ENCODE measurements around the gene SNX25. TPM values are rescaled to one million over a fixed set of nuclear protein-coding genes. Genes with fewer than 3 reads are reported as not detected.

Gene SNX25
- total RNA-seq, 1 donor from 2014 or later = 40.6 TPM

DNA sequence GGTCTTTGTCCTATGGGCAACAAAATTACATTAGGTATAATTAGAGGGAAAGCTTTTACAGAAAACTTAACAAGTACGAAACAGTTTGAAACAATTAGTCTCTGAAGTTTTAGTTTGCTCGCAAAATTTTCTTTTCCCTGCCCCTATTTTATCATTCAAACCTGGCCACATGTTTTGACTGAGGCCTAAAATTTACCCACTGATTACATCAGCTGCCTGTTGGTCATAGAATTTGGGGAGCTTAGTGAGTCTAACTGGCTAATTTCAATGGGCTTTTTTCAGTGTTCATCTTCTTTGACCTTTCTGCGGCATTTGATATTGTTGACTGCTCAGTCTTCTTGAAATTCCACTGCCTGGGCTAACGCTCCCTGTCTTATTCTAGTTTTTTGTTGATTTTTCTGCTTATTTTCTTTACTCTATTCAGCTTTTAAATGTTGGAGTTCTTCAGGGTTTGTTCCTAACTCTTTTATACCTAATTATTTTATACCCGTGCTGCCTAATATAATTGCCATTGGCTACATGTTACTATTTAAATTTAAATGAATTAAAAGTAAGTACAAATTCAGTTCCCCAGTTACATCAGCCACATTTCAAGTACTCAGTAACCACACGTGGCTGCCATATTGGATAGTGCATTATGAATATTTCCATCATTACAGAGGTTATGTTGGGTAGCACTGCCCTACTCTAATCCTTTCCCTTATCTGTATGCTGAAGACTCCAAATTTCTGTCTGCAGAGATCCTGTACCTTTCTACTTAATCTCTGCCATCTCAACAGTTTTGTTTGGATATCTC, 87.5 kb downstream of the SNX25 start:
- H3K4me3 ChIP-seq (ENCODE audit: low read depth, low read length) = no peak overlapping the region
- DNase-seq (ENCODE audit: low read depth) = no peak
- TF ChIP-seq CTCF (conservative IDR thresholded peaks at IDR 0.05; ENCODE audit: low read depth, low read length) = no peak

GRCh38 chr4:185298728-185299430, 89.5 kb downstream of the SNX25 start:
- TF ChIP-seq CTCF (conservative IDR thresholded peaks at IDR 0.05; ENCODE audit: low read depth, low read length) = no peak
- DNase-seq (ENCODE audit: low read depth) = no peak
- H3K4me3 ChIP-seq (ENCODE audit: low read depth, low read length) = no peak overlapping the region

- no peak overlapping the region for H3K4me3 ChIP-seq (ENCODE audit: low read depth, low read length)
- TF ChIP-seq CTCF (conservative IDR thresholded peaks at IDR 0.05; ENCODE audit: low read depth, low read length) = no peak
- DNase-seq (ENCODE audit: low read depth) = no peak
These were observed 95.1 kb downstream of the SNX25 start for GRCh38 chr4:185304541-185304940.

- no peak overlapping the region for H3K4me3 ChIP-seq (ENCODE audit: low read depth, low read length)
- no peak for DNase-seq (ENCODE audit: low read depth)
- TF ChIP-seq CTCF (conservative IDR thresholded peaks at IDR 0.05; ENCODE audit: low read depth, low read length) = peak; percentile 43
These were observed 95.7 kb downstream of the SNX25 start for GRCh38 chr4:185304944-185305690.

DNA sequence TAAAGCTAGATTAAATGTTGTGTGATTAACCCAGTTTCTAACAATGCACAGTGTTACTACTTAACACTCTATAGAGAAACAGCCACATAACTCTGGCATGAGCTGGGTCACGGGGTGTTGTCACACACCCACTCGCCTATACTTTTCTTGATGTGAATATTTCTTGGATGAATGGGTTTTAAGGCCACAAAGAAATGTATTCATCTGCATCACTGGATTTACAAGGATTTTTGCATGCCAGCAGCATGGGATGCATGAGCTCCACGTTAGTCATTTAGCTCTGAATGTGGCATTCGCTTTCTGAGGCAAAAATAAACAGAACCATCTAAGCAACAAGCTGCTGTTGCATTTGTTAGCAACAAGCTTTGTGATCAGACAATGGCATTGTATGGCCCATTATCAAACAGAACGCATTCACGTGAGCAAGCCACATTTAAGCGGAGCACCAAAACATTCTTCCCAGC, 96.6 kb downstream of the SNX25 start:
- DNase-seq (ENCODE audit: low read depth) = peak; percentile 59
- no peak overlapping the region for H3K4me3 ChIP-seq (ENCODE audit: low read depth, low read length)
- TF ChIP-seq CTCF (conservative IDR thresholded peaks at IDR 0.05; ENCODE audit: low read depth, low read length) = no peak

DNA sequence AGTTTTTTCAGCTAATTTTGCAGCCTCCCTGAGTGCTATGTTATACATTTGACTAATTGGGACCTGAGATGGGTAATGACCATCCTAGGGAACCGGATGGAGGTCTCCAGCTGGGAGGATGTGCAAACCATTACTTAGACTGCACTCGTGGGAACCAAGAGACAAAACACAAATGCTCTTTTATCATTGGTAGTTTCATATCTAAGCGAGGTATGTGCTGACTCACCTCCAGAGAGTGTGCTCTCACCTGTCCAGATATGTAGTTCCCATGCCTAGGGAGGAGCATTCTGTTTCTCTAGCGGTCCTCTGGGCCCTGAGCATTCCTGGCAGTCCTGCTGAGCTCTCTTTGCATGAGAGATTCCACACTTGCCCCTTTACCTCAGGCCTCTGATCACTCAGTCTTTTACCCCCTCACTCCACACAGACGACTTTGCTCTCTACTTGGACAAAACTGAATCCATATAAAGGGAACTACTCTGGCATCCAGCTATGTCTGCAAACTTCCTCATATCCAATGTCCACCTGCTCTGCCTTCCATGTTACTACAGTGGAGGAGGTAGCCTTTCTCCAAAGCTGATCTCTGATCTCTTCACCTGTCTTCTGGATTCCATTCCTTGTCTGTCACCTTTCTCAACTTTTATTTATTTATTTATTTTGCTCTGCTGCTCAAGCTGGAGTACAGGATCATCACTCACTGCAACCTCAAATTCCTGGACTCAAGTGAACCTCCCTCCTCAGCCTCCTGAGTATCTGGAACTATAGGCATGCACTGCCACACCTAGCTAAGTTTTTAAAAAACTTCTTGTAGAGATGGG, 97.9 kb downstream of the SNX25 start:
- no peak for TF ChIP-seq CTCF (conservative IDR thresholded peaks at IDR 0.05; ENCODE audit: low read depth, low read length)
- no peak overlapping the region for H3K4me3 ChIP-seq (ENCODE audit: low read depth, low read length)
- no peak for DNase-seq (ENCODE audit: low read depth)
